ENCODE measurements around the gene C1GALT1. TPM values are rescaled to one million over a fixed set of nuclear protein-coding genes. Genes with fewer than 3 reads are reported as not detected.

The C1GALT1 gene
- total RNA-seq, 1 experiment from 2014 or later = 81.5 TPM

- no peaks in the 10 kb centered on the region for H3K23me2 ChIP-seq (ENCODE audit: insufficient read length, low read depth, low read length, poor library complexity, severe bottlenecking)
- no peak overlapping the region for H3K27ac Mint-ChIP-seq
- H4K5ac ChIP-seq (ENCODE audit: insufficient read length, low read depth, low read length) = no peak overlapping the region
- H3T11ph ChIP-seq (ENCODE audit: low read length) = no peak overlapping the region
- no peak overlapping the region for H2AFZ ChIP-seq (ENCODE audit: low read length)
- no peaks in the 10 kb centered on the region for H3K79me2 ChIP-seq (ENCODE audit: insufficient read depth, low read length)
- no peak overlapping the region for H4K91ac ChIP-seq (ENCODE audit: insufficient read length, low read depth, low read length)
- peaks cover 39 to 42% of the 10 kb centered on the region in 2 experiments for H3K9me3 Mint-ChIP-seq
- peaks cover 3% of the 10 kb centered on the region for H3K27me3 Mint-ChIP-seq (ENCODE audit: low read depth)
- no CpG with 5 or more reads among the region's 3 CpGs for WGBS (ENCODE audit: extremely low coverage, insufficient read length, low lambda C conversion rate)
- no peaks in the 10 kb centered on the region for H3K79me1 ChIP-seq (ENCODE audit: insufficient read depth, low read depth, low read length, poor library complexity, severe bottlenecking)
- no peak overlapping the region for H2BK120ac ChIP-seq (ENCODE audit: low read depth, low read length, poor library complexity, severe bottlenecking)
- H2BK5ac ChIP-seq (ENCODE audit: insufficient read length, low read length) = no peak overlapping the region
- no peak overlapping the region for H3K18ac ChIP-seq (ENCODE audit: insufficient read length, low read depth, low read length)
- no peaks in the 10 kb centered on the region for H3K9me3 ChIP-seq (ENCODE audit: control insufficient read depth, low read depth, low read length)
- H3K56ac ChIP-seq (ENCODE audit: insufficient read length, low read depth, low read length) = no peak overlapping the region
- no peak overlapping the region for H4K8ac ChIP-seq (replicated peaks; ENCODE audit: insufficient read length, low read depth, low read length)
- H3K4ac ChIP-seq (ENCODE audit: low read depth, low read length) = no peak overlapping the region
- no peak overlapping the region for H3K9ac ChIP-seq (ENCODE audit: extremely low read depth, insufficient read length, low read length)
- H2BK15ac ChIP-seq (ENCODE audit: low read depth, low read length) = no peak overlapping the region
- no peak for TF ChIP-seq CTCF (conservative IDR thresholded peaks at IDR 0.05)
- no peak overlapping the region for H2BK20ac ChIP-seq (ENCODE audit: low read depth, low read length, poor library complexity, severe bottlenecking)
- no peaks in the 10 kb centered on the region for H4K20me1 ChIP-seq (ENCODE audit: control insufficient read depth, insufficient read depth, insufficient read length)
- no peaks in the 10 kb centered on the region for H3K27me3 ChIP-seq (ENCODE audit: insufficient read depth, low read length)
- DNase-seq = no peak
- no peaks in the 10 kb centered on the region for H3K4me1 ChIP-seq (ENCODE audit: insufficient read depth, low read length)
- H2BK12ac ChIP-seq (ENCODE audit: insufficient read length, low read depth, low read length) = no peak overlapping the region
- peaks cover 24 to 43% (median 27%) of the 10 kb centered on the region in 3 experiments for H3K36me3 Mint-ChIP-seq (ENCODE audit: insufficient read depth in 1 of 3, low read depth in 3 of 3)
- H3K4me3 Mint-ChIP-seq = no peak overlapping the region
- H2AK5ac ChIP-seq (ENCODE audit: insufficient read length, low read length) = no peak overlapping the region
- no peaks in the 10 kb centered on the region for H3K4me1 Mint-ChIP-seq
- H3K23ac ChIP-seq (ENCODE audit: insufficient read length, low read depth, low read length) = no peak overlapping the region
- H3K4me2 ChIP-seq (ENCODE audit: insufficient read depth, insufficient read length, low read length) = no peak overlapping the region
- no peak overlapping the region for H3K14ac ChIP-seq (ENCODE audit: insufficient read depth, low read length)
- H3K27ac ChIP-seq (ENCODE audit: insufficient read length, low read depth, low read length) = no peak overlapping the region
Observed at GRCh38 chr7:7146837-7147236, 35.5 kb upstream of the C1GALT1 start.
